Measurements from ENCODE around the gene DYRK4. TPM values are rescaled to one million over a fixed set of nuclear protein-coding genes. Genes with fewer than 3 reads are reported as not detected.

The DYRK4 gene
- total RNA-seq, 2 donors from 2014 or later: 20.9 to 26.7 TPM

DNA sequence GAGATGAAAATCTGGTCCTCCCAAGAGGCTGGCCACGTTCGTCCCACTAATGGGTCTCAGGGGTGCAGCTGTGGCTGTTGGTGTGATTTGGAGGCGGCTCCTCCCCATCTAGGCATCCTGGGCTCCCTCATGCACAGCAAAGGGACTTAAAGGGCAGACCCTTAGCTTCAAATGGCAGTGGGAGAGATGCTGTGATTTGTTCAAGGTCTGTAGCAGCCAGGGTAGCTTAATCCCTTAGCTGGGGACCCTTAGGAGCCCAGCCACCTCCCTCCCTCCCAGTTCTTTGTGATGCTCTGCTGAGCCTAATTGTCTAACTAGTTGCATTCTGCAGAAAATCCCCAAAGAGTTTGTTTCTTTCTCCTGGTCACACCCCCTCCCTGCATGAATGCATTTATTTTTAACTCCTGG, 18.3 kb downstream of the DYRK4 start:
- peaks cover 2% of the 10 kb centered on the region for H3K4me1 ChIP-seq
- no peaks in the 10 kb centered on the region for H3K9me3 ChIP-seq
- no peak overlapping the region for H3K4me3 ChIP-seq
- intact Hi-C loops (cut with DNase I): loop anchor here (5.0 kb wide), 1 partner anchor 177 kb away; no protein-coding TSS in a partner anchor
- no peaks in the 10 kb centered on the region for H3K27me3 ChIP-seq
- H3K9ac ChIP-seq (ENCODE audit: low read depth in 2 of 2, low read length in 2 of 2): no peak overlapping the region
- TF ChIP-seq, protein P1, sequence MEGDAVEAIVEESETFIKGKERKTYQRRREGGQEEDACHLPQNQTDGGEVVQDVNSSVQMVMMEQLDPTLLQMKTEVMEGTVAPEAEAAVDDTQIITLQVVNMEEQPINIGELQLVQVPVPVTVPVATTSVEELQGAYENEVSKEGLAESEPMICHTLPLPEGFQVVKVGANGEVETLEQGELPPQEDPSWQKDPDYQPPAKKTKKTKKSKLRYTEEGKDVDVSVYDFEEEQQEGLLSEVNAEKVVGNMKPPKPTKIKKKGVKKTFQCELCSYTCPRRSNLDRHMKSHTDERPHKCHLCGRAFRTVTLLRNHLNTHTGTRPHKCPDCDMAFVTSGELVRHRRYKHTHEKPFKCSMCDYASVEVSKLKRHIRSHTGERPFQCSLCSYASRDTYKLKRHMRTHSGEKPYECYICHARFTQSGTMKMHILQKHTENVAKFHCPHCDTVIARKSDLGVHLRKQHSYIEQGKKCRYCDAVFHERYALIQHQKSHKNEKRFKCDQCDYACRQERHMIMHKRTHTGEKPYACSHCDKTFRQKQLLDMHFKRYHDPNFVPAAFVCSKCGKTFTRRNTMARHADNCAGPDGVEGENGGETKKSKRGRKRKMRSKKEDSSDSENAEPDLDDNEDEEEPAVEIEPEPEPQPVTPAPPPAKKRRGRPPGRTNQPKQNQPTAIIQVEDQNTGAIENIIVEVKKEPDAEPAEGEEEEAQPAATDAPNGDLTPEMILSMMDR (IDR thresholded peaks at IDR 0.05): no peak
- H3K27ac ChIP-seq: no peak overlapping the region
- no peak for DNase-seq
- H3K36me3 ChIP-seq: no peaks in the 10 kb centered on the region

DNA sequence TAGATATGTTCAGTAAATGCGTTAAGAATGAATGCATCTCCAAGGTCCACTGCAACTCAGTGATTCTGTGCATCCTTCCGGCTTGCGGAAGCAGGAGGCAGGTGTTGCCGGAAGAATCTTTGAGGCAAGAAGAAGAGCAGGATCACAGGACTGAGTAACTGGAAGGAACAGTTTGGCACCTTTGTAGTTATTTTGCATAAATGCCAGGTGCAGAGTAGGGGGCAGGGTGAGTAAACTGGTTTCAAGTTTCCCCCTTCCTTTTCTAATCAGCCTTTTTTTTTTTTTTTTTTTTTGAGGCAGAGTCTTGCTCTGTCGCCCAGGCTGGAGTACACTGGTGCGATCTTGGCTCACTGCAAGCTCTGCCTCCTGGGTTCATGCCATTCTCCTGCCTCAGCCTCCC, 22.3 kb downstream of the DYRK4 start:
- intact Hi-C loops (cut with DNase I): loop anchor here (5.0 kb wide), 1 partner anchor 173 kb away; no protein-coding TSS in a partner anchor
- no peak overlapping the region for H3K27ac ChIP-seq
- H3K9me3 ChIP-seq: no peaks in the 10 kb centered on the region
- no peaks in the 10 kb centered on the region for H3K36me3 ChIP-seq
- H3K27me3 ChIP-seq: no peaks in the 10 kb centered on the region
- no peak overlapping the region for H3K9ac ChIP-seq (ENCODE audit: low read depth in 2 of 2, low read length in 2 of 2)
- H3K4me1 ChIP-seq: peaks cover 2% of the 10 kb centered on the region
- TF ChIP-seq, protein P1 (IDR thresholded peaks at IDR 0.05): no peak
- no peak for DNase-seq
- no peak overlapping the region for H3K4me3 ChIP-seq

DNA sequence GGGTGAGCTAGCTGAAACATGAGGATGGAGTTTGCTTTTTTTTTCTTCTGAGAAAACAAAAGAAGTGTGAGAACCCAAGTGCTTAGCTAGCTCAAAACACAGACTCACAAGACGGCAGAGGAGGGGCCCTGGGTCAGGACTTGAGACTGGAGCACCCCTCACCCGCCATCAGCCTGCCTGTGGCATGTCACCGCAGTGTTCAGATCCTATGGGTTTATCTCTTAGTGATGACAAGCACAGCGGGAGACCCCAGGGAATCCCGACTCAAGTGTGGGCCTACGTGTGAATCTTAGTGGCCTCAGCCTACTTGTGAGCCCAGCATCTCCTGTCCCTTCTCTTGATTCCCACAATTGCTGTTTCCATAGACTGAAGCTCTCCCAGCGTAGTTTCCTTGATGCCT, 22.9 kb downstream of the DYRK4 start:
- no peak for DNase-seq
- TF ChIP-seq, protein P1 (IDR thresholded peaks at IDR 0.05): no peak
- H3K27ac ChIP-seq: no peak overlapping the region
- no peaks in the 10 kb centered on the region for H3K36me3 ChIP-seq
- H3K9ac ChIP-seq (ENCODE audit: low read depth in 2 of 2, low read length in 2 of 2): no peak overlapping the region
- no peak overlapping the region for H3K4me3 ChIP-seq
- no peaks in the 10 kb centered on the region for H3K27me3 ChIP-seq
- H3K9me3 ChIP-seq: no peaks in the 10 kb centered on the region
- intact Hi-C loops (cut with DNase I): loop anchor here (5.0 kb wide), 1 partner anchor 172 kb away; no protein-coding TSS in a partner anchor
- no peaks in the 10 kb centered on the region for H3K4me1 ChIP-seq

DNA sequence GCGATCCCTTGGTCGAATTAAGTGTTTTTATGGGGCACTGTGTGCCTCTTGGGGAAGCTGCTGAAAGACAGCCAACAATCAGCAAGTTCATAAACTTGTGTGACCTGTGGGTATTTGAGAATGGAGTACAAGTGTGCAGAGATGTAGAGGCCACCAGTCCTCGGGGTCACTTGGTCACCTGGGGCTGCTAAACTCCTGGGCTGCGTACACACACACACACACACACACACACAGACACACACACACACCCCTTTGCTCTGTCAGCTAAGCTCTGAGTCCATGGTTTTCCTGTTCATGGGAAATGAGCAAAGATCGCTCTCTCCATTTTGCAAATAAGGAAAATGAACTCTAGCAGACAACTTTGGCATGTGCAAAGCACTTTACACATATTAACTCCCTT, 24.5 kb downstream of the DYRK4 start:
- intact Hi-C loops (cut with DNase I): no loop called here
- Histone ChIP-seq H3K9ac (ENCODE audit: low read depth in 2 of 2, low read length in 2 of 2) (no peak overlapping the region), H3K4me3 (no peak overlapping the region), H3K9me3 (no peaks in the 10 kb centered on the region), H3K27ac (no peak overlapping the region), H3K27me3 (no peaks in the 10 kb centered on the region), H3K4me1 (no peaks in the 10 kb centered on the region), H3K36me3 (no peaks in the 10 kb centered on the region)
- TF ChIP-seq, protein P1 (IDR thresholded peaks at IDR 0.05): no peak
- no peak for DNase-seq

DNA sequence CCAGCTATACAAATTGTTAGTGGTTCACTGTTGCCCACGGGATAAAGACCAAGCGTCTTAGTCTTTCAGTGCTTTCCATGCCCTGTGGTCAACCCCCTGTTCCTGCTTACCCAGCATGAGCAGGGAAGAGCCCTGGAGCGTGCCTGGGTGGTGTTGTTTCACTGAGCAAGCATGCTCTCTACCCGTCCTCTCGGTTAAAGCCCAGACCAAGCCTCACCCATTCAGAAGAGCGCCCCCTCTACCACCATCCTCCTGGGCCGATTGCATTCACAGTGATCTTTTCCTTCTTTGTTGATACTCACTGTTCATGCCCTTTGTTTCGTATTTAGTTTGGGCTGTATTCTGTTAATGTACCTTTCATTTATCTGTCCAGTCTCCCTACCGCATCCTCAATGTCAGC, 25.1 kb downstream of the DYRK4 start:
- Histone ChIP-seq H3K4me1 (no peaks in the 10 kb centered on the region), H3K27ac (no peak overlapping the region), H3K36me3 (no peaks in the 10 kb centered on the region), H3K27me3 (no peaks in the 10 kb centered on the region), H3K9me3 (no peaks in the 10 kb centered on the region), H3K4me3 (no peak overlapping the region), H3K9ac (ENCODE audit: low read depth in 2 of 2, low read length in 2 of 2) (no peak overlapping the region)
- TF ChIP-seq, protein P1 (IDR thresholded peaks at IDR 0.05): no peak
- intact Hi-C loops (cut with DNase I): no loop called here
- DNase-seq: no peak

All from colonic mucosa (tissue), 4 donors.